ENCODE data around the gene SVOP. TPM values are rescaled to one million over a fixed set of nuclear protein-coding genes. Genes with fewer than 3 reads are reported as not detected.

Gene SVOP
- total and polyA plus RNA-seq, 2 of the 4 experiments (the other 2 are of a cell fraction), result not detected

DNA sequence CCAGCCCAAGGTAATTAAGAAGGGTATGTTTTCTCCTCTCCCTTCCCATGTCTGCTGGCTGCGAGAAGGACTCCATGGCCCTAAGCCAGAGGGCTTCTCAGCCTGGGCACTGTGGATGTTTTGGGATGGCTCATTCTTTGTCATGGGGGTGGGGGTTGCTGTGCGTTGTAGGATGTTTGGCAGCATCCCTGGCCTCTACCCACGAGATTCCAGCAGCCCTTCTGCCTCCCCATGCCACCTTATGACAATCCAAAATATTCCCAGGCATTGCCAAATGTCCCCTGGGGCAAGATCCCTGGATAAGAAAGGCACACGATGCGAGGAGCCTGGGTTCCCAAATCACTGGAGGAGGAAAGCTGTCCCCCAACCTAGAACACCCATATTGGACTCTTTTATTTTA is 104.5 kb downstream of the SVOP start:
- CTCF ChIA-PET, result no interaction called here
- dilution Hi-C loops (cut with HindIII; ENCODE audit: low sequenced_read_pairs, unreplicated experiment), result no loop called here

More for the DNA sequence above, 104.5 kb downstream of the SVOP start:
- Histone ChIP-seq H3K27ac (ENCODE audit: insufficient read depth, low read length) (no peak overlapping the region), H4K91ac (ENCODE audit: insufficient read depth, low read depth, low read length) (no peak overlapping the region), H3K4me3 (ENCODE audit: insufficient read depth, low read depth, low read length) (no peak overlapping the region), H3K27me3 (ENCODE audit: control insufficient read depth, insufficient read depth, low read length) (peaks cover 5% of the 10 kb centered on the region; the same call in 1 of the 2 replicates), H3K56ac (ENCODE audit: extremely low read depth, insufficient read depth, low read length) (no peak overlapping the region), H3K36me3 (ENCODE audit: control insufficient read depth, insufficient read depth, low read length) (no peaks in the 10 kb centered on the region), H3K18ac (ENCODE audit: low read depth, low read length) (no peak overlapping the region), H2BK15ac (ENCODE audit: low read depth, low read length) (no peak overlapping the region), H4K5ac (ENCODE audit: low read depth, low read length) (no peak overlapping the region), H3K9ac (ENCODE audit: low read depth, low read length) (no peak overlapping the region), H3K4me2 (ENCODE audit: low read depth, low read length) (no peak overlapping the region), H2AK9ac (replicated peaks; ENCODE audit: low read depth, low read length, poor library complexity) (no peak overlapping the region), H3K79me1 (ENCODE audit: low read depth in 1 of 2, low read length in 2 of 2) (no peaks in the 10 kb centered on the region), H3K14ac (replicated peaks; ENCODE audit: low read depth, low read length) (no peak overlapping the region), H3K4ac (ENCODE audit: low read depth, low read length) (no peak overlapping the region), H3K23ac (ENCODE audit: low read depth, low read length) (no peak overlapping the region), H3K9me1 (ENCODE audit: insufficient read depth, low read length) (no peaks in the 10 kb centered on the region), H2AFZ (replicated peaks; ENCODE audit: low read length, poor library complexity) (no peak overlapping the region), H4K20me1 (ENCODE audit: insufficient read depth, low read length) (no peaks in the 10 kb centered on the region), H2BK120ac (ENCODE audit: low read depth, low read length) (no peak overlapping the region), H2BK20ac (ENCODE audit: low read depth, low read length) (no peak overlapping the region), H3K4me1 (ENCODE audit: control insufficient read depth, insufficient read depth, low read length) (no peaks in the 10 kb centered on the region), H2BK5ac (ENCODE audit: low read depth, low read length, poor library complexity, severe bottlenecking) (no peak overlapping the region), H4K8ac (ENCODE audit: low read depth in 2 of 2, low read length in 2 of 2) (no peak overlapping the region), H2AK5ac (ENCODE audit: low read depth, low read length) (no peak overlapping the region), H3K9me3 (ENCODE audit: control insufficient read depth, insufficient read depth, low read length) (no peaks in the 10 kb centered on the region)
- TF ChIP-seq POLR2A (IDR thresholded peaks at IDR 0.05; ENCODE audit: low read depth, low read length) (no peak), CHD1 (IDR thresholded peaks at IDR 0.05; ENCODE audit: low read depth, low read length) (no peak), SMC3 (IDR thresholded peaks at IDR 0.05; ENCODE audit: low read depth, low read length) (no peak), BHLHE40 (IDR thresholded peaks at IDR 0.05; ENCODE audit: low read depth, low read length) (no peak), MXI1 (IDR thresholded peaks at IDR 0.05; ENCODE audit: borderline replicate concordance, low read depth, low read length) (no peak), RAD21 (IDR thresholded peaks at IDR 0.05; ENCODE audit: low read length) (no peak), RCOR1 (IDR thresholded peaks at IDR 0.05; ENCODE audit: insufficient replicate concordance, low read length) (no peak), MAZ (IDR thresholded peaks at IDR 0.05; ENCODE audit: borderline replicate concordance, low read depth, low read length) (no peak), CEBPB (IDR thresholded peaks at IDR 0.05; ENCODE audit: low read depth, low read length) (no peak), RFX5 (IDR thresholded peaks at IDR 0.05; ENCODE audit: low read depth, low read length) (no peak), NFE2L2 (IDR thresholded peaks at IDR 0.05; ENCODE audit: low read depth, low read length) (no peak), MAFK (IDR thresholded peaks at IDR 0.05; ENCODE audit: low read depth, low read length) (no peak), FOS (IDR thresholded peaks at IDR 0.05; ENCODE audit: low read depth, low read length) (no peak)
- TF ChIP-seq, protein P1, sequence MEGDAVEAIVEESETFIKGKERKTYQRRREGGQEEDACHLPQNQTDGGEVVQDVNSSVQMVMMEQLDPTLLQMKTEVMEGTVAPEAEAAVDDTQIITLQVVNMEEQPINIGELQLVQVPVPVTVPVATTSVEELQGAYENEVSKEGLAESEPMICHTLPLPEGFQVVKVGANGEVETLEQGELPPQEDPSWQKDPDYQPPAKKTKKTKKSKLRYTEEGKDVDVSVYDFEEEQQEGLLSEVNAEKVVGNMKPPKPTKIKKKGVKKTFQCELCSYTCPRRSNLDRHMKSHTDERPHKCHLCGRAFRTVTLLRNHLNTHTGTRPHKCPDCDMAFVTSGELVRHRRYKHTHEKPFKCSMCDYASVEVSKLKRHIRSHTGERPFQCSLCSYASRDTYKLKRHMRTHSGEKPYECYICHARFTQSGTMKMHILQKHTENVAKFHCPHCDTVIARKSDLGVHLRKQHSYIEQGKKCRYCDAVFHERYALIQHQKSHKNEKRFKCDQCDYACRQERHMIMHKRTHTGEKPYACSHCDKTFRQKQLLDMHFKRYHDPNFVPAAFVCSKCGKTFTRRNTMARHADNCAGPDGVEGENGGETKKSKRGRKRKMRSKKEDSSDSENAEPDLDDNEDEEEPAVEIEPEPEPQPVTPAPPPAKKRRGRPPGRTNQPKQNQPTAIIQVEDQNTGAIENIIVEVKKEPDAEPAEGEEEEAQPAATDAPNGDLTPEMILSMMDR (conservative IDR thresholded peaks at IDR 0.05; ENCODE audit: low read depth, low read length), result no peak
- TF ChIP-seq, protein P2, sequence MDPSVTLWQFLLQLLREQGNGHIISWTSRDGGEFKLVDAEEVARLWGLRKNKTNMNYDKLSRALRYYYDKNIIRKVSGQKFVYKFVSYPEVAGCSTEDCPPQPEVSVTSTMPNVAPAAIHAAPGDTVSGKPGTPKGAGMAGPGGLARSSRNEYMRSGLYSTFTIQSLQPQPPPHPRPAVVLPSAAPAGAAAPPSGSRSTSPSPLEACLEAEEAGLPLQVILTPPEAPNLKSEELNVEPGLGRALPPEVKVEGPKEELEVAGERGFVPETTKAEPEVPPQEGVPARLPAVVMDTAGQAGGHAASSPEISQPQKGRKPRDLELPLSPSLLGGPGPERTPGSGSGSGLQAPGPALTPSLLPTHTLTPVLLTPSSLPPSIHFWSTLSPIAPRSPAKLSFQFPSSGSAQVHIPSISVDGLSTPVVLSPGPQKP (IDR thresholded peaks at IDR 0.05; ENCODE audit: borderline replicate concordance, low read depth, low read length), result no peak
- TF ChIP-seq, protein P3, sequence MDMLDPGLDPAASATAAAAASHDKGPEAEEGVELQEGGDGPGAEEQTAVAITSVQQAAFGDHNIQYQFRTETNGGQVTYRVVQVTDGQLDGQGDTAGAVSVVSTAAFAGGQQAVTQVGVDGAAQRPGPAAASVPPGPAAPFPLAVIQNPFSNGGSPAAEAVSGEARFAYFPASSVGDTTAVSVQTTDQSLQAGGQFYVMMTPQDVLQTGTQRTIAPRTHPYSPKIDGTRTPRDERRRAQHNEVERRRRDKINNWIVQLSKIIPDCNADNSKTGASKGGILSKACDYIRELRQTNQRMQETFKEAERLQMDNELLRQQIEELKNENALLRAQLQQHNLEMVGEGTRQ (IDR thresholded peaks at IDR 0.05; ENCODE audit: low read depth, low read length), result no peak
- intact Hi-C loops (cut with micrococcal nuclease) (no loop called here), in situ Hi-C loops (cut with MboI; ENCODE audit: low sequenced_read_pairs) (no loop called here)
- no TSS peak for BruUV-seq (replicated peaks)
- no peak for ATAC-seq (ENCODE audit: low read depth)
- POLR2A ChIA-PET (ENCODE audit: unreplicated experiment), result no interaction called here
- DNase-seq, result no peak
- no CpG with 5 or more reads among the region's 5 CpGs for WGBS, 2 experiments (ENCODE audit: extremely low coverage in 2 of 2, insufficient read length in 1 of 2)
